MCF 10A (cell line): Measurements from ENCODE around the gene EPHA1. TPM values are rescaled to one million over a fixed set of nuclear protein-coding genes. Genes with fewer than 3 reads are reported as not detected.

Experiments used
- BruUV-seq: library from RNA; stranded (reverse); fragments of 400-500 nt; replicated peaks from 2 replicates; lab custom pipeline; 2021; lab: Mats Ljungman, UMichigan
- CTCF ChIA-PET: fragments of 300-600 bp; sonication (Branson Sonifier 250); formaldehyde crosslinking; extraction: SDS; loops from one replicate; lab custom pipeline; 2021; ENCODE audit warnings: antibody characterized with exemption, inconsistent platforms; lab: Yijun Ruan, JAX
- POLR2A ChIA-PET: fragments of 300-600, 350-650 bp; sonication (Branson Sonifier 250); formaldehyde crosslinking; extraction: SDS; loops from one replicate; lab custom pipeline; 2020; ENCODE audit warnings: antibody characterized with exemption, inconsistent platforms; lab: Yijun Ruan, JAX
- DNase-seq: peaks from one replicate; pipeline ENCODE4 v3.0.0-alpha.2; 2018; ENCODE audit not compliant: unreplicated experiment
- H3K27ac Mint-ChIP-seq: one replicate; pipeline ENCODE4 v1.8.0; 2022; ENCODE audit warnings: mild to moderate bottlenecking, low read depth, mixed read lengths; ENCODE audit not compliant: unreplicated experiment
- H3K27me3 Mint-ChIP-seq: one replicate; pipeline ENCODE4 v1.8.0; 2022; ENCODE audit warnings: mixed read lengths; ENCODE audit not compliant: insufficient read depth, unreplicated experiment
- H3K36me3 Mint-ChIP-seq: one replicate; pipeline ENCODE4 v1.8.0; 2022; ENCODE audit warnings: mild to moderate bottlenecking, moderate library complexity, mixed read lengths; ENCODE audit not compliant: insufficient read depth, unreplicated experiment
- H3K4me1 Mint-ChIP-seq: one replicate; pipeline ENCODE4 v1.8.0; 2022; ENCODE audit warnings: mixed read lengths; ENCODE audit not compliant: insufficient read depth, unreplicated experiment
- H3K4me3 Mint-ChIP-seq: one replicate; pipeline ENCODE4 v1.8.0; 2022; ENCODE audit warnings: mild to moderate bottlenecking, moderate library complexity, mixed read lengths; ENCODE audit not compliant: unreplicated experiment
- H3K9me3 Mint-ChIP-seq: one replicate; pipeline ENCODE4 v1.8.0; 2022; ENCODE audit warnings: mixed read lengths; ENCODE audit not compliant: unreplicated experiment
- CTCF ChIP-seq: fragments of 200-600 bp; IDR thresholded peaks from one replicate; pipeline ENCODE4 v1.8.0; 2022; ENCODE audit warnings: antibody characterized with exemption, mild to moderate bottlenecking; ENCODE audit not compliant: unreplicated experiment
- intact Hi-C: fragments of 100-400 bp; cut with micrococcal nuclease; formaldehyde crosslinking; loops from 2 replicates; pipeline ENCODE4 v1.14.1; 2022
- total RNA-seq: library from RNA; stranded (reverse); gene quantifications from 2 replicates; pipeline ENCODE4 v1.2.3, GENCODE V29; 2022

EPHA1 gene
- total RNA-seq, 1 experiment from 2014 or later: 0.89 TPM

GRCh38 chr7:143388051-143388450 is 20.6 kb downstream of the EPHA1 start:
- H3K27me3 Mint-ChIP-seq: no peaks in the 10 kb centered on the region
- no peak for TF ChIP-seq CTCF
- POLR2A ChIA-PET: interaction anchor here (1.1 to 1.6 kb wide), 2 partner anchors 8 to 57 kb away, joined by 3 to 8 read pairs; no protein-coding TSS in a partner anchor
- no peaks in the 10 kb centered on the region for H3K9me3 Mint-ChIP-seq
- H3K36me3 Mint-ChIP-seq: peaks cover 46% of the 10 kb centered on the region
- CTCF ChIA-PET: interaction anchor here (0.7 to 1.1 kb wide), 3 partner anchors 28 to 128 kb away, joined by 3 to 5 read pairs (median 4); partner anchors contain the start of gene GSTK1
- no peak overlapping the region for H3K27ac Mint-ChIP-seq
- no peak for DNase-seq
- intact Hi-C loops: no loop called here
- no TSS peak for BruUV-seq
- no peak overlapping the region for H3K4me3 Mint-ChIP-seq
- peaks cover 13% of the 10 kb centered on the region for H3K4me1 Mint-ChIP-seq

- peaks cover 43% of the 10 kb centered on the region for H3K36me3 Mint-ChIP-seq
- no TSS peak for BruUV-seq
- no peak overlapping the region for H3K4me3 Mint-ChIP-seq
- H3K4me1 Mint-ChIP-seq: peaks cover 16% of the 10 kb centered on the region
- ChIA-PET POLR2A (no interaction called here), CTCF (interaction anchor here (0.7 to 1.1 kb wide), 3 partner anchors 29 to 127 kb away, joined by 3 to 5 read pairs (median 4); partner anchors contain the start of gene GSTK1)
- H3K9me3 Mint-ChIP-seq: no peaks in the 10 kb centered on the region
- no peak for TF ChIP-seq CTCF
- no peak overlapping the region for H3K27ac Mint-ChIP-seq
- intact Hi-C loops: no loop called here
- DNase-seq: no peak
- no peaks in the 10 kb centered on the region for H3K27me3 Mint-ChIP-seq
These were observed 21.3 kb downstream of the EPHA1 start for GRCh38 chr7:143387156-143387975.

- Mint-ChIP-seq H3K27ac (no peak overlapping the region), H3K36me3 (peaks cover 33% of the 10 kb centered on the region), H3K4me3 (no peak overlapping the region), H3K4me1 (peaks cover 16% of the 10 kb centered on the region), H3K27me3 (no peaks in the 10 kb centered on the region), H3K9me3 (no peaks in the 10 kb centered on the region)
- ChIA-PET POLR2A (no interaction called here), CTCF (interaction anchor here (0.6 to 1.0 kb wide), 5 partner anchors 30 to 145 kb away, joined by 3 to 5 read pairs (median 3); no protein-coding TSS in a partner anchor)
- no peak for TF ChIP-seq CTCF
- intact Hi-C loops: no loop called here
- DNase-seq: no peak
- BruUV-seq: no TSS peak
These were observed 22.5 kb downstream of the EPHA1 start for GRCh38 chr7:143385891-143386781.
